ENCODE measurements around the gene UBE3B.

UBE3B gene

DNA sequence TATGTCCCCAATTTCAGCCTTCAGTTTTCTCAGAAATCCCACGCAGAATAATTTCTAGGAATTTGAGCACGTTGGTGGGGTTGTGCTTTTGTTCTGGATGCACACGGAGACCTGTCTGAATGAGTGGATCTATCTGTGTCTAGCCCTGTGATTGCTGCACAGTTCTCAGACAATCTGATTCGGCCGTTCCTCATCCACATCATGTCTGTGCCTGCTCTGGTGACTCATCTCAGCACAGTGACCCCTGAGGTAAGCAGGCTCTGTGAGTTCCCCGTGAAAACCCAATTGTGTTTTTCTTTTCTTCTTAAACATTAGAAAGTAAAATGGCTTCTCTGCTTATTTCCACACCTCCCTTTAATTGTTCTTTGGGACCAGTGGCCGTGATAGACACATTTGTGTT, 20.2 kb downstream of the UBE3B start:
- DNase-seq = no peak

DNA sequence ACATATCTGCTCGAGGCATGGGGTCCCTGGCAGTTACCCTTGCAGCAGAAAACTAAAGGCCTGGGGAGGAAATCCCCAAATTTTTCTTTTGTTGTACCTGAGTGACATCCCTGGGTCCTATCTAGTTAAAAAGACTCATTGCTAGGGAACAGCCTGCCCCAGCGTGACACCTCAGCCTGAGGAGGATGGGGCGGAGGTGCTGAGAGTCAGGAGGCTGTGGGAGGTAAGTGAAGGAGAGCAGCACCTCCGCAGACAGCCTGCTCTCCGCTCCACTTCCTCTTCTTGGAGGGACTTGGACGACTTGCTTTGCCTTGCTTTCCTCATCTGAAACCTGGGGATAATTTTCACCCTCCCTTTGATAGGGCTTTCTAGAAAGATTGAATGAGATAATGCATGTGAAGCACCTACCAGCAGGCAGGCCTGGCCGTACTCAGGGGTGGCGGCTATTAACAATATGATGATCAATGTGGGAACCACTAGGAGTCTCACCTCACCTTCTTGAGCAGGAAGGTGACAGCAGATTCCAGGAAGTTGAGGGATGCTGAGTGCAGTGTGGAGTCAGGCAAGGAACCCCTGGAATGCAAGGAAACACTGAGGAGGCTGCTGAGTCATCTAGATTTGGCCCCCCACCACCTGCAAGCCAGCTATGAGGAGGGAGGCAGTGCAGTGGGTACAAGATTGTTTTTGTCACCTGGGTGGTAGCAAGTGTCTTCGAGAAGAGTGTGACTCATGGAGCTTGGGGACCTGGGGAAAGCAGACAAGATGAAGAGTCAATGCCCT, 23.2 kb downstream of the UBE3B start:
- no peak for DNase-seq

DNA sequence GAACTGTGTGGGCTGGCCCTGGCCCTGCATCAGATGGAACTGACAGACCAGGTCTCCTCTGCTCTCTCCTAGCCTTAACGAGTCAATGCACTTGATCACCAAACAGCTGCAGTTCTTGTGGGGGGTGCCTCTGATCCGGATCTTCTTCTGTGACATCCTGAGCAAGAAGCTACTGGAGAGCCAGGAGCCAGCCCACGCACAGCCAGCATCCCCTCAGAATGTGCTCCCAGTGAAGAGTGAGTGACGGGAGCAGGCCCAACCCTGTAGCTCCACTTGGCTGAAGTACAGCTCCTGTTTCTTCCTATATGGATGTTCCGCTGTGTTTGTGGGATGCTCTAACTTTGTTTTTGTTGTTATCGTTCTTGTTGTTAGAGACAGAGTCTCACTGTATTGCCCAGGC, 23.9 kb downstream of the UBE3B start:
- no peak for DNase-seq

DNA sequence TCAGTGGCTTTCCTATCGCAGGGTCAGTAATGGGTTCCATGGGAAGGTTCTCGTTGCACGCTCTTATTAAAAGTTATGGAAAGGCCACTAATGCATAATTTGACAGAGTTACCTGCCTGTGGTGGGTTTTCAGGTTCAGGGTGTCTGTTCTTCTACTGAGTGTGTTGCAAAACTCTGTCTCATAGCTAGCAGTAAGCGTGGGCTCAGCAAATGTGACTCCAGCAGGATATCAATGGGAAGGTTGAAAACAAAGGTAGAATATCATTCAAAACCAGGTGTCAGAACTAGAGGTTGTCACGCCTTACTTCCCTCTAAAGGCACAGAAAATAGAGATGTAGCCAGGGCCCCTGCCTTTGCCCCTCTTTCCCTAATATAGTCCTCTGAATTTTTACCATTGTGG, 24.9 kb downstream of the UBE3B start:
- DNase-seq = no peak

DNA sequence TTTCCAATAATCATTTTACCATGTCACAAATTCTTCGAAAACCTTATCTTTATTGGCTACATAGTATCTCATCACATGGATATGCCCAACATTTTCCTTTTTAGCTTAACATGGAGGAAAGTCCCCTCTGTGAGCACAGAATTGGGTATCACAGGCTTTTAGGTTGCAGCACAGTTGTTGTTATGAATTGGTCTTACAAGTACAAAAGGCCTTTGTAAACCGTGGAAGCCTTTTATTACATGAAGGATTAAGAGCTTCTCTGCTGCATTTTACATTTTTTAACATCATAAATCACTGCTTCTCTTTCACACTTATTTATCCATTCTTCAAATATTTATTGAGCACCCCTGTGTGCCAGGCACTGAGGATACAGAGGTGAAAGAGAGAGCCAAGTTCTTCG, 26.2 kb downstream of the UBE3B start:
- no peak for DNase-seq

DNA sequence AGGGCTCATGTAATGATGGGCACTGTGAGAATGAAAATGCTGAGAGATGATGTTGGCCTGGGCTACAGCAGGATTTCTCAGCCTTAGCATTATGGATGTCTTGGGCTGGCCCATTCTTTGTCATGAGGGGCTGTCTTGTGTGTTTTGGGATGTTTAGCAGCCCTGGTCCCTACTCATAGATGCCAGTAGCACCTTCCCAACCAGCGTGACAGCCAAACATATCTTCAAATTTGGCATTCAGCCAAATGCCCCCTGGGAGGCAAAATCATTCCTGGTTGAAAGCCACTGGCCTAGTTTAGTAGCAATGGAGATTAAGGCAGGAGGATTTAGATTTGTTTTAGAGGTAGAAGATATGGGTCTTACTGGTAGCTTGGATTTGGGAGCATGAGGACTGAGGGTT, 26.6 kb downstream of the UBE3B start:
- DNase-seq = no peak

DNA sequence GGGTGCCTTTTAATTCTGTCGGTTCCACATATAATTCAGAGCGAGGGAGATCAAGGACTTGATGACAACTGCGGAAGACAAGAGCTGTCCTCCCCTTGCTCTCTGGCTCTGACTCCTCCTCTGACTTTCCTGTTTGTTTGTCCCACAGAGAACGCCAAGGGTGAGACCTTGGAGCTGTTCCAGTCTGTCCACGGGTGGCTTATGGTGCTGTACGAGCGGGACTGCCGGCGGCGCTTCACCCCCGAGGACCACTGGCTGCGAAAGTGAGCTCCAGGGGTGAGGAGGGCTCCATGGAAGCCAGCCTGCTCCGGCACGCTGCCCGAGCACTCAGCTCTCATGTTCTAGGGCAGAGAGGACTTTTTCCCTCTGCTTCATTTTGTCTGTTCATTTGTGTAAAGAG, 32.8 kb downstream of the UBE3B start:
- DNase-seq = no peak

DNA sequence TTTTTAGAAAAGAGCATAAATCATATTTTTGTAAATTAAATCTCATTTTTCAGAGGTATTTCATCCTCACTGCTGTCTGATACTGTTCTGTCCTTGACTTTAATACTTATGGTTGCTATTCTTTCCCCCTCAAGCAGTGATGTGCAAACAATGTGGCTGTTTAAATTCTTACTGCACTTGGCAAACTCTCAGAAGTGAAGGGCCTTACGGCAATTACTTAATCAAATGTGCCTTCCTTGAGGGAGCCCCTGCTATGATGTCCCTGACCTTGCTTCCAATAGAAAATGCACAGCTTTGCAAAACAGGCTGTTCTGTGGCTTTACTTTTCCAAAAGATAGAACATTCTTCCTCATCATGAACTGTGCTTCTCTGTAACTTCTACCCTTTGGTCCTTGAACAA, 35.2 kb downstream of the UBE3B start:
- DNase-seq = no peak

DNA sequence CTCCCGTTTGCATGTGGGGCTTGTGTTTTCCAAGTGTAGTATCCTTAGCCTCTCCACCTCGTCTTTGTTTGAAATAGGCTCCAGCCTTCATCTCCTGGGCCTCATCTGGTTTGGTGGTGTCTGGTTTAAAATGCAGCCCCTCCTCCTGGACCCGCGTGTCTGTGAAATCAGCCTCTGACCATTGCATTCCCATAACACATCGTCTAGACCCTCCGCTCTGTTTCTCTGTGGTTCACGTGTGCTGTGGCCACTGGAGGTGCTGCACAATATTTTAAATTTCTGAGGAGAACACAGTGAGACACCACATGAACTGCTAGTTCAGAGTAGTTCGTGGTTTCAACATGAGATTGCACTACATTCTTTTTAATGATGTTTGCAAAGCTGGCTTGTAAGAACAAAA, 35.6 kb downstream of the UBE3B start:
- DNase-seq = no peak

DNA sequence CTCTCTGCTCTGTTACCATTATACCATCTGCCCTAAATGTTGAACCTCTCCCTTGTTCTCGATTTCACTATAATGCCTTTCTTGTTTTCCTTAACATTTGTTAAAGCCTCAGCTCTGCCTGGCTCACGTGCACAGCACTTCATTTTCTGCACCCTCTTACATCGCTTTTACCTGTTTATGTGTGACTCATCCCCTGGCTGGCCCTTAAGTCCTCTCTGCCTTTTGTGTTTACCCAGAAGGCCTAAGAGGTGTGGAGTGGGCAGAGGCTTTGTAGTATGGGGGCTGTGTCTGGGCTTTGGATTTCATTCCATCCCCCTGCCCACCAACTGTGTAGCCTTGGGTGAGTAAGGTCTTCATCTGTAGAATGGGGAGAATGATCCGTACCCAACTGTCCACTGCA, 36.5 kb downstream of the UBE3B start:
- DNase-seq = no peak

DNA sequence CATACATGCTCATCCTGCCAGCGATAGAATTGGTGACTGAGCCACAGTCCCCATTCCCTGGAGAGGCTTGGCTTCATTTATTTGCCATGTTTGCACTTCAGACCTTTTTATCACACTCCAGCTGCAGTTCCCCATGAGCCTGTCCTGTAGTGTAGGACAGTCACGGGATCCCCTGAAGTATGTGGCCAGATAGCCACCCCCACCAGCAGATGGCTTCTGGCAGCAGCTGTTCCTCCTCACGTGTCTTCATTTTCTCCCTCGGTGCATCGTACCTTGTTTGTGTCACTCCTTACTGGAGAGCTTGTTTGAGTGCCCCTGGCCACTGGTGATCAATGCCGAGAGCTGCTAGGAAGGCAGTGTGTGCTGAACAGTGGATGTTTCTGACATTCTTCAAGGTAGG, 40.2 kb downstream of the UBE3B start:
- no peak for DNase-seq

DNA sequence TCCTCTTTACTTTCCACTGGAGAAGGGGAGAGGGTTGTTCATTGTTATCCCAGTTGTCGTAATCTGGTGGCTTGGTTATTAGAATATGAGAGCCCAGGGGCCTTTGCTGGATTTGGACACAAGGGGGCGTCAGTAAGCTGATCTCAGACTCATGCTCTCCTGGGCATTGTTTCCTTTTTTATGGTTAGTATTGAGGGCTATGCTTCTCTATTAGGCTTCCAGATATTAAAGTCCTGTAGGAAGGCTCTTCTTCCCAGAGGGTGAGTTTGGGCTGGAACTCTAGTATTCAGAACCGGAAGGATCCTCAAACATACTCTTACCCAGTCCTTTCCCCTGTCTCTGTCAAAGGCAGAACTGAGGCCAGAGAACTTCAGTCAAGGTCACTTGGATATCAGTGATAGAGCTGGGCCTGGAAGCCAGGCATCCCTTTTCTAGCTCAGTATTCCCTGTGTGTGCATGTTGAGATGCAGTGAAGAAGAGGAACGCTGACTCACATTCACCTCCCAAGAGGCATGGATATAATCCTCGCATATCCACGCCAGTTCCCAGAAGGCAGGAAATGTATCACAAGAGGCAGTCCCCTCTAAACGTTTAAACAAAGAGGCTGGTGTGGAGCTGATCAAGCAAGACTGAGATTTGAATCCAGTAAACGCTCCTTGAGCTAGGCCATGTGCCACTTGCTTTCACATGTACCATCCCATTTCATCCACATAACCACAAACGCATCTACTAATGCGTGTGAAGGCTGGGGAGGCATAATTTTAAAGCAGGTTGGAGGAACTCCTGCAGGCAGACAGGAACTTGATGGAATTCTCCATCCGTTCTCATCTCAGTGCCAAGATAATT, 41.6 kb downstream of the UBE3B start:
- peak; percentile 55 for DNase-seq

DNA sequence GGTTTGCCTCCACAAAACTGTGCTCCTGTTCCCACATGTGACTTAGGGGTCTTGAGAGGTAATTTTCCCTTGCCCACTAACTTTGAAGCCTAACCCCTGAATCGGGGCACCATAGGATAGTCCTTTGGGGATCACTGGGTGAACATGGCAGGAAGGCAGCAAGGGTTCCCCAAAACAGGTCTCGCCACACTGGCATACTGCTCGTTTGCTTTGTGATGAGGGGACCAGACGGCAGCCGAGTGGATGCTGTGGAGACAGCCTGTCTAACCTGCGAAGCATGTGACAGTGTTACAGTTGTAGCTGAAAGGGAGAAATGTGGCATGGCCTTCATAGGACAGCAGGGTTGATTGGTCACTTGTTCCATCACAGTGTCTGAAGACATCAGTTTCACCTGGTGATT, 42.4 kb downstream of the UBE3B start:
- no peak for DNase-seq

DNA sequence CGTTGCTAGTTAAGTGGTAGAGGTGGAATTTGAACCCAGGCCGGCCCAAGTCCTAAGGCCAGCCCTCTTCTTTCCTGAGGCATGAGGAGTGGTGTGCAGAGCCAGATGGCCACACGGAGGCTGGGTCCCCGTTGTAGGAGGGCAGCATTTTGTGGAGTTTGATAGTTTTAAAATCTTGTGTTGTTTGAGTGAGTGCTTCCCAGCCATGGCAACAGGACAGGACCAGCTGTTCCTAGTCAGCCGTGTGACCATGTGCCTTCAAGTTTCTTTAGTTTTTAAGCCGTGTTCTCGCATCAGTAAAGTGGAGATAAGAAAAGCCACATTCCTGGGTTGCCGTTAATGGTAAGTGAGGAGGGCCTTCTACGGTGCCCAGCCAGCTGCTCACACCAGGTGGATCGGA, 44.4 kb downstream of the UBE3B start:
- DNase-seq = no peak

DNA sequence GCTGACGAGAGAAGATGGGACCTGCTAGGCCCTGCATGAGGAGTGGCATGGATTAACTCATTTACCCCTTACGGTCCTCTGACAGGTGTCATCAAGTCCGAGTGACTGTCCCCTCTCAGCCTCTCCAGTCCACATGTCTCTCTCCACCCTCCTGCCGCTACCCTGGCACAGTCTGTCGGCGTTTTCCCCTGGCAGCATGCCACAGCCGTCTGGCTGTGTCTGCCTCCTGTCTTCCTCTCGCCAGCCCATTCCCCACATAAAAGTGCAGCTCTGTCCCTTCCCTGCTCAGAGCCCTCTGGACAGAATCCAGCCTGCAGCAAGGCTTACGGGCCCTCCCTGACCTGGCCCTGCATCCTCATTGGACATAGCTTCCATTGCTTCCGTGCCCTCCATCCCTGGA, 45.6 kb downstream of the UBE3B start:
- DNase-seq = no peak

DNA sequence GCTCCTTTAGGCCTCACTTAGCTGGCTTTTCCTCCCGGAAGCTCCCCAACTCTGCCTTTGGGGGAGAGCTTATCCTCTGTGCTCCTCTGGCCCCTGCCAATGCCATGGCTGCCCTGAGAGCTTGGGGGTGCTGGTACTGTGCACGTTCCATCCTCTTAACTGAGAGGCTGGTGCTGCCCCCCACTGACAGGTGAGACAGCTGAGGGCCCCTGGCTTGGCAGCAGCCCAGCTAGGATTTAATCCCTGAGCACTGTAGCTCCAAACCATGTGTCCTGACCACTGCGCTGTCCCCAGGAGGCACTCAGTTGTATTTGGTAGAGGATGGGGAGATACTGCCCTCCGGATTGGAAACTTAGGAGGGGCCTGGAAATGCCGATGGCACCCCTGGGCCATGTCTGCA, 46.1 kb downstream of the UBE3B start:
- no peak for DNase-seq

DNA sequence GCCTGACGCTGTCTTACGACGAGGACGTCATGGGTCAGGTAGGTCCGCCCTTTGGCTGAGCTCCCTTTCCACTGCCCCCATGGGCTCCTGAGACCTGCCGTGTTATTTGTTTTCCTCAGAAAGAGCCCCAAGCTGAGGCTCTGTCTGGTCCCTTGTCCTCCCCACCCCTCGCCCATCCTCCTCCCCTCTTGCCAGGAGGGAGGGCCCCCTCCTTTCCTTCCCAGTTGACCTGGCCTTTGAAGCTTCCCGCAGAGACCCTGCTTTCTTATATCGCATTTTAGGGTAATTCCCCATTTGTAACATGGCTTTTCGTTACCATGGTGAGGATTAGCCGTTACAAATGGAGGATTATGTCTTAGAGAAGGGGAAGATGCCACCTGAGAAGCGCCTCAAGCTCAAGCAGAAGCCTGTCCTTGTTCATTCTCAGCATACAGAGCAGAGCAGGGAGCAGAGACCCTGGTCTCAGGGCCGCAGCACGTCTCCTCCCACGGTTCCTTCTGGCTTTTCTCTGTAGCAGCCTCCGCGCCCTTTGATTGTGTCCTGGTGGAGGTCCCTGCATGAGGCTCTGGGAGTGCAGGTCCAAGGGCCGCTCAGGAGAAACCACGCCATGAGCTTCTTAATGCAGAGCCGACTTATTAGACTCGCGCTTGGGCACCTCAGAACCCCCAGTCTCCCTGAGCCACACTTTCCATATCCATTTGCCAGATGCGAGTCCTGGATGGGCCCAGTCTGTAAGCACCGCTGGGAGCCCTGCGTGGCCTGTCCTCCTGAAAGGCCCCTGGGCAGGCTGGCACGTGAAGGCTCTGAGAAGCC, 47.2 kb downstream of the UBE3B start:
- DNase-seq = no peak

DNA sequence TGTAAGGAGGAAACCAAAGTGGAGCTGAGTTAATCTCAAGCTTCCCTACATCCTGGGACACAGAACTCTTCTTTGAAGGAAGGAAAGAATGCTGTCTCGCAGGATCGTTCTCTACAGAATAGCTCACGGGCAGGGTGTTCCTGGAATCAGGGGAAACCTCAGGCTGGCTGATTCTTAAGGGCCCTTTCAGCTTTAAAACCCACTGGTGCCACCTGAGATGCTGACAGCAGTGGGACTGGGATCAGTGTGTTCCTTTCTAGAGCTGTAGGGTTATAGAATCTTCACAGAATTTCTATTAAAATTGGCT, 47.8 kb downstream of the UBE3B start:
- no peak for DNase-seq

DNA sequence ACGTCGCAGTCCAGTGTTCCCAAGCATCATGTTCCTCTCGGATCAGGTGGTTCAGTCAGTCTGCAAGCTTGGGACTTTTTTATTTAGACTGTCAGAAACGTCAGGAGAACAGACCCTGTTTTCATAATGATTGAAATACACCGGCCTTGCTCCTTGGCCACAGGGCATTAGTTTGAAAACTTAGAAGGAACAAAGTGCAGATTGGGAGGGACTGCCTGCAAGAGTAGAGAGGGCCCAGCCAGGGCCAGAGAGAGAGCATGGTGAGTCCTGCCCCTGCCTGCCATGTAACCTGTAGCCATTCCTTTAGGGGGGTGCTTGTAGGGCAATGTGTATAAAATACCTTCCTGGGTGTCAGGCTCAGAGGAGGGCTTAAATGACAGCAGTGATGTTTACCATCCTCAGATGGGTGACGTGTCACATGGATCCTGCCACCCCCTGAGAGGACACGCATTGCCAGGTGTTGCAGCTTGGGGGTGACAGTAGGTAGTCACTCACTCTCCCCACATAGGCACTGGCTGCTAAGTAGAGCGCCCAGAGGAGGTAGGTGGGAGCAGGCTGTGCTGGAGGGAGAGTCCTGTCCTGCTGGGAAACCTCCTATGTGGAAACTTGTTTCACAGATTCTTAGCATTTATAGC, 50.2 kb downstream of the UBE3B start:
- DNase-seq = no peak

DNA sequence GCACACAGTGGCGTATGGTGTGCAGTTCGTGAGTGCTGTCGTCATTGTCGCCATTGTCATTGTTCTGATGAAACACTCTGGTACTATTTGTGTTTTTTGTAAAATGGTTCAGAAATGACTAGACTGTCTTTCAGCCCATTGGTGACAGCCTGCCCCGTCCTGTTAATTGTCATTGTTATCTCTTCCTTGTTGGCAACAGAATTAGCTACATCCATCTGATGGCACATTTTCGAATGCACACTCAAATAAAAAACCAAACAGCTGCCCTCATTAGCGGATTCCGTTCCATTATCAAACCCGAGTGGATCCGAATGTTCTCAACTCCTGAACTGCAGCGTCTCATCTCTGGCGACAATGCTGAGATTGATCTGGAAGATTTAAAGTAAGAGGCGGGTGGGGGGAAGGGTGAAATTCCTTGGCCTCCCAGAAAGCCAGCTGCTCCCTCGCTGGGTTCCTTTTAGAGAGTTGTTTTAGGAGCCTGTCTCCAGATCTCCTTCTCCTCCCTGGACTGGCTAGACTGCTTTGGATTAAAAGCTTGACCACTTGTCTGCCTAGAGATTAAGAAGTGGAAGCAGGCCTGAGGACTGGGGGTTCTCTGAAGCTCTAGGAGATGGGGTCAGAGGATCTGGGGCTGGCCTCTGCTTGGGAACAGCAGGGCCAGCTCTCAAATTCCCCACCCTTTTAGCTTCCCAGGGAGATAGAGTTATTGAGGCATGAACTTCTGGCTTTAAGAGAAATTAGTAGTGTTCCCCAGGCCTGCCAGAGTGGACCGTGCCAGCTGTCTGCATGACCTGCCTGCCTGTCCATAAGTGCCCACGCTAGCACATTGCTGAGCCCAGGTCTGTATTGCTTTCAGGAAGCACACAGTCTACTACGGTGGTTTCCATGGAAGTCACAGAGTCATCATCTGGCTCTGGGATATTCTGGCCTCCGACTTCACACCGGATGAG, 52.5 kb downstream of the UBE3B start:
- DNase-seq = no peak

DNA sequence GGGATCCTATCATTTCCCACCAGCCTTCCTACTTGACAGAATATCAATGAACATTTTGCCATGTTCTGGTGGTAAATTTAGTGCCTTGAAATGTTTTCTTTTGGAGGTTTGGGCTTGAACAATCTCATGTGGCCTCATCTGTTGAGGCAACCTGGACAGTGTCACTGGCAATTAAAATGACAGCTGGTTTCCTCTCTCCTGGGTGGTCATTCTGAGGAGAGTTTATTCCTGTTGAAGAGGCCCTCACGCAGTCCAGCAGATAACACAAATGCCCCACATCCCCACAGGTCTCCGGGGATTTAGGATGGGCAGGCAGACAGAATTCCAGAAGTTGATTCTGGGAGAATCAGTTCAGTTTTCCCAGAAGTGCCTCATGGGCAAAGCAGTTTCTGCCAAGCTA, 54.0 kb downstream of the UBE3B start:
- no peak for DNase-seq
